ENCODE results near the gene PRPH. TPM values are rescaled to one million over a fixed set of nuclear protein-coding genes. Genes with fewer than 3 reads are reported as not detected.

Gene PRPH
- polyA plus RNA-seq, 2 of the 4 experiments (the other 2 are of a cell fraction), result 0.50 to 1.7 TPM

- TF ChIP-seq TP53 (CRISPR knock-in tag; IDR thresholded peaks at IDR 0.05), result no peak
- TF ChIP-seq PBX3 (IDR thresholded peaks at IDR 0.05), result no peak
- TF ChIP-seq KDM1A (IDR thresholded peaks at IDR 0.05; ENCODE audit: low read depth), result no peak
Measured at GRCh38 chr12:49340971-49341776, 46.2 kb downstream of the PRPH start (continued).

- FAIRE-seq, result no peak
- Histone ChIP-seq H3K4me2 (peak overlapping the region; percentile 99), H3K27ac (peak overlapping the region; percentile 72 to 86; a peak in 3 of 6 replicates), H3K4me1 (peaks cover 37% of the 10 kb centered on the region), H3K4me3 (peak overlapping the region; percentile 48; the same call in 2 of the 3 replicates), H3K9me3 (no peaks in the 10 kb centered on the region)
- ATAC-seq, result no peak
- no peak for DNase-seq (ENCODE audit: low read depth in 1 of 2, low spot score in 1 of 2)
- WGBS (ENCODE audit: missing lambda C conversion rate), result 90% methylated on average over 21 of the region's 21 CpGs
- POLR2A ChIA-PET, result interaction anchor here (1.2 to 2.8 kb wide), 3 partner anchors 19 to 75 kb away, joined by 4 to 17 read pairs (median 6); partner anchors contain the start of genes SPATS2 and TROAP
- TF ChIP-seq, protein P1, sequence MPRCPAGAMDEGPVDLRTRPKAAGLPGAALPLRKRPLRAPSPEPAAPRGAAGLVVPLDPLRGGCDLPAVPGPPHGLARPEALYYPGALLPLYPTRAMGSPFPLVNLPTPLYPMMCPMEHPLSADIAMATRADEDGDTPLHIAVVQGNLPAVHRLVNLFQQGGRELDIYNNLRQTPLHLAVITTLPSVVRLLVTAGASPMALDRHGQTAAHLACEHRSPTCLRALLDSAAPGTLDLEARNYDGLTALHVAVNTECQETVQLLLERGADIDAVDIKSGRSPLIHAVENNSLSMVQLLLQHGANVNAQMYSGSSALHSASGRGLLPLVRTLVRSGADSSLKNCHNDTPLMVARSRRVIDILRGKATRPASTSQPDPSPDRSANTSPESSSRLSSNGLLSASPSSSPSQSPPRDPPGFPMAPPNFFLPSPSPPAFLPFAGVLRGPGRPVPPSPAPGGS (IDR thresholded peaks at IDR 0.05), result no peak
- TF ChIP-seq ZFP36 (IDR thresholded peaks at IDR 0.05; ENCODE audit: borderline replicate concordance, partially characterized antibody), result no peak
- TF ChIP-seq EHMT2 (IDR thresholded peaks at IDR 0.05; ENCODE audit: low read depth), result no peak
- no peak for TF ChIP-seq ZSCAN20 (CRISPR knock-in tag; IDR thresholded peaks at IDR 0.05)
- no peak for TF ChIP-seq HOXB5 (CRISPR knock-in tag; IDR thresholded peaks at IDR 0.05)
- no peak for TF ChIP-seq ZC3H11A (IDR thresholded peaks at IDR 0.05)
- no peak for TF ChIP-seq CEBPB (IDR thresholded peaks at IDR 0.05)
- TF ChIP-seq EHF (CRISPR knock-in tag; IDR thresholded peaks at IDR 0.05), result no peak
- TF ChIP-seq JUNB (IDR thresholded peaks at IDR 0.05), result no peak
- TF ChIP-seq NR3C1 (IDR thresholded peaks at IDR 0.05), result no peak
- no peak for TF ChIP-seq CTCF (IDR thresholded peaks at IDR 0.05)
- TF ChIP-seq HOXA7 (CRISPR knock-in tag; IDR thresholded peaks at IDR 0.05), result no peak
- TF ChIP-seq HDAC2 (IDR thresholded peaks at IDR 0.05), result no peak
- TF ChIP-seq SMC3 (IDR thresholded peaks at IDR 0.05), result no peak
- no peak for TF ChIP-seq SREBF2 (IDR thresholded peaks at IDR 0.05)
- no peak for TF ChIP-seq KDM1A (IDR thresholded peaks at IDR 0.05; ENCODE audit: low read depth)
- no peak for TF ChIP-seq KDM5A (IDR thresholded peaks at IDR 0.05)
- CTCF ChIA-PET, result interaction anchor here (0.5 to 4.0 kb wide), 53 partner anchors 10 to 314 kb away, joined by 3 to 164 read pairs (median 6); partner anchors contain the start of genes PRPH, SPATS2 and TROAP
Measured at GRCh38 chr12:49341777-49342065, 46.8 kb downstream of the PRPH start.

DNA sequence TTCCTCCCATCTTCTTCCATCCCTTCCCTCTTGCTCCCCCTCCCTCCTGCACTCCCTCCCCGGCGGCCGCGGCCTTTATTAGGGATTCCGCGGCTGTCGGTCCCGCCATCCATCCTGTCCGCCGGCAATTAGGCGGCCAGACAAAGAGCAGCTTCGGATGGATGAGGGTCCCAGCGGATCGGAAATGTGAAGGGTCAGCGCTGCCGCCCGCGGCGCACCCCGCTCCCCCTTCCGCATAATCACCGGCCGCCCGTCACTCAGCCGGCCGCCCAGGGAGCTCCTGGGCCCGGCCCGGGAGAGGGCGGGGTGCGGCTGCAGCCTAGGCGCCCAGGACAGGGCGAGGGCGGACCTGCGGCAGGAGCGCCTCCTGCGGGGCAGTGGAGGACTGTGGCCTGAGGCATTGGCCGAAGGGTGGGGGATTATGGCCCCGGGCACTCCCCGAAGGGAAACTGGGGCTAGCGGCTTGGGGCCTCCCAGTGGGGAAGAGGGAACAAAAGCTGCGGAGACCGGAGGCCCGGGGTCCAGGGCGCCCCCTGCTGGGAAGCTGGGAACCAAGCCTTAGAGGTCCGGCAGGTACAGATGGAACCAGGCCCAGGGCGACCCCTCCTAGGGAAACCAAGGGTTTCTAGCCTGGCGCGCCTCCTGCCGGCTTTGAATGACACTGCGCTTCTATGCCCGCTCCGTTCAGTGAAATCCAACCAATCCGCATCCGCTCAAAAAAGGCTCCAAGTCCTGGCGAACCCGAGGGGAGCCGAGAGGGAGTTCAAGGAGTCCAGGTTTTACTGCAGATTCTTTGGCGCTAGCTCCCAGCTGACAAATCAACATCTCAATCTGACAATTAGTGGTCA is 47.3 kb downstream of the PRPH start:
- FAIRE-seq (no peak), ATAC-seq (peak; percentile 60 to 83), DNase-seq (ENCODE audit: low read depth in 1 of 2, low spot score in 1 of 2) (peak; percentile 88 to 95)
- CTCF ChIA-PET, result interaction anchor here (0.5 to 4.0 kb wide), 70 partner anchors 9 to 589 kb away, joined by 3 to 164 read pairs (median 5); partner anchors contain the start of genes KCNH3, PRPH, SPATS2 and TROAP
- no peaks in the 10 kb centered on the region for H3K9me3 ChIP-seq
- H3K27ac ChIP-seq, result peak overlapping the region; percentile 72 to 86
- H3K4me3 ChIP-seq, result peak overlapping the region; percentile 48
- peak overlapping the region; percentile 99 for H3K4me2 ChIP-seq
- POLR2A ChIA-PET, result interaction anchor here (0.7 to 2.8 kb wide), 5 partner anchors 10 to 76 kb away, joined by 3 to 17 read pairs (median 4); partner anchors contain the start of genes SPATS2 and TROAP
- WGBS (ENCODE audit: missing lambda C conversion rate), result 27% methylated on average over 58 of the region's 58 CpGs
- peaks cover 41% of the 10 kb centered on the region for H3K4me1 ChIP-seq
- TF ChIP-seq JUN (IDR thresholded peaks at IDR 0.05) (no peak), PBX3 (IDR thresholded peaks at IDR 0.05) (no peak), CTCF (IDR thresholded peaks at IDR 0.05) (peak; percentile 98), HOXB5 (CRISPR knock-in tag; IDR thresholded peaks at IDR 0.05) (no peak), CBX8 (IDR thresholded peaks at IDR 0.05) (no peak), TP53 (CRISPR knock-in tag; IDR thresholded peaks at IDR 0.05) (no peak), SREBF2 (IDR thresholded peaks at IDR 0.05) (no peak), MAX (IDR thresholded peaks at IDR 0.05) (peak; percentile 1; the same call in 1 of the 2 replicates), KDM1A (IDR thresholded peaks at IDR 0.05; ENCODE audit: low read depth) (no peak), FOXS1 (CRISPR knock-in tag; IDR thresholded peaks at IDR 0.05) (no peak)
- TF ChIP-seq, protein P1 (IDR thresholded peaks at IDR 0.05), result no peak

Measured in A549 (cell line).